HG03521 (cell line): Measurements from ENCODE around the gene KANSL3.

Experiments
- ATAC-seq: cut with Tn5 transposase; IDR thresholded peaks from one replicate; pipeline ENCODE4 v1.9.1; 2021; ENCODE audit warnings: mild to moderate bottlenecking, moderate library complexity; ENCODE audit not compliant: unreplicated experiment

Gene KANSL3

DNA sequence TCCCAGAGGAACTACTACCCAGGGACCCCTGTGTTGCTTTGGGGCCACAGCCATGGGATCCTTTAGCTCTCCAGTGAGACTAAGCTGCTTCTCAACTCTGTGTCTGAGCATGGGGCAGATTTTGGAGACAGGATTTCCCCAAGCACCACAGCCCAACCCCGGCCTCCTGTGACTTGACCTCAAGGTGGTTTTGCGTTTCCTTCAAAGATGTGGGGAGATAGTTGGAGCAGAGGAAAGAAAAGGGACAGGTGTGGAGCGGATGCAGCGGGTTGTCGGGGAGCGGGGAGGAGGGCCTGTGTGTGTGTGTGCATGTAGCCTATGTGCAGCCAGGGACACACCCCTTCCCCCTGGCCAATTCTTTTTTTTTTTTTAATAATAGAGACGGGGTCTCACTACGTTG, 91.3 kb downstream of the KANSL3 start:
- no peak for ATAC-seq

DNA sequence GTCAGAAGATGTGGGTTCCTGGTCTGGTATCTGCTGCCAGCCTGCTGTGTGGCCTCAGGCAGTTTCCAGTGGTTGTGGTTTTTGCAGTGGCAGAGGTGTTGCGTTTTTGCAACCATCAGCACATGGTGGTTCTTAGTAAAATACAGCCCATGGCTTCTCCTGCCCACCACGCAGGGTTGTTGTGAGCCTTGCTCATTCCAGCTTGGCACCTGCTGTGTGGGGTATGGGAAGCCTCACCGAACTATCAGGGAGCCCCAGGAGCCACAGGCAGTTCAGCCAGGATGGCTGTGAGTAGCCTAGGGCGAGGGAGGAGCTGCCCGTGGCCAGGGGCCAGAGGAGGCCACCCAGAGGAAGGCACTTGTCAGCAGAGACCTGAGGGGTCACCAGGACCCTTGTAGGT, 91.8 kb downstream of the KANSL3 start:
- no peak for ATAC-seq
